ENCODE measurements around the gene LPP.

- TF ChIP-seq CTCF (IDR thresholded peaks at IDR 0.05; ENCODE audit: insufficient read depth, low read depth, low read length) (no peak), EZH2 (IDR thresholded peaks at IDR 0.05; ENCODE audit: insufficient read depth, low read length) (no peak)
Observed at GRCh38 chr3:188256758-188257157, 102.8 kb downstream of the LPP start.
